ENCODE results near the gene GDPD1.

DNA sequence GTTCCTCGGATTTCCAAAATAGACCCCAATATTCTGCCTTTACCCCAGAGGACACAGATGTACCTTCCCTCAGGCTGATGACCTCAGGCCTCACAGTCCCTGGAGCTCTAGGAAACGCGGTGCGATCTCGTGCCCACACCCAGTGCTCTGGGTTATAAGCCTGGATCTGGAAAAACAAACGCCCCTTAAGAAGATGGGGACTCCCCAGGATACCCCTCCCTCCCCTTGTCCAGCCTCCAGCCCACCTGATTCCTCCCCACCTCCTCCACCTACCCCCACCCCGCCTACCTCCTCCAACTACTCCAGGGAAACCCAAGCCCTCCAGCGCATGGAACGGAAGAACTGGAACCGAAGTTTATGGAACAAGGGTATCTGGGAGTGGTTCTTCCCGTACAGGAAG is 45.6 kb upstream of the GDPD1 start:
- TF ChIP-seq, protein P1, sequence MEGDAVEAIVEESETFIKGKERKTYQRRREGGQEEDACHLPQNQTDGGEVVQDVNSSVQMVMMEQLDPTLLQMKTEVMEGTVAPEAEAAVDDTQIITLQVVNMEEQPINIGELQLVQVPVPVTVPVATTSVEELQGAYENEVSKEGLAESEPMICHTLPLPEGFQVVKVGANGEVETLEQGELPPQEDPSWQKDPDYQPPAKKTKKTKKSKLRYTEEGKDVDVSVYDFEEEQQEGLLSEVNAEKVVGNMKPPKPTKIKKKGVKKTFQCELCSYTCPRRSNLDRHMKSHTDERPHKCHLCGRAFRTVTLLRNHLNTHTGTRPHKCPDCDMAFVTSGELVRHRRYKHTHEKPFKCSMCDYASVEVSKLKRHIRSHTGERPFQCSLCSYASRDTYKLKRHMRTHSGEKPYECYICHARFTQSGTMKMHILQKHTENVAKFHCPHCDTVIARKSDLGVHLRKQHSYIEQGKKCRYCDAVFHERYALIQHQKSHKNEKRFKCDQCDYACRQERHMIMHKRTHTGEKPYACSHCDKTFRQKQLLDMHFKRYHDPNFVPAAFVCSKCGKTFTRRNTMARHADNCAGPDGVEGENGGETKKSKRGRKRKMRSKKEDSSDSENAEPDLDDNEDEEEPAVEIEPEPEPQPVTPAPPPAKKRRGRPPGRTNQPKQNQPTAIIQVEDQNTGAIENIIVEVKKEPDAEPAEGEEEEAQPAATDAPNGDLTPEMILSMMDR (tag by site-specific recombination; IDR thresholded peaks at IDR 0.05), result no peak
- TF ChIP-seq, protein P2, sequence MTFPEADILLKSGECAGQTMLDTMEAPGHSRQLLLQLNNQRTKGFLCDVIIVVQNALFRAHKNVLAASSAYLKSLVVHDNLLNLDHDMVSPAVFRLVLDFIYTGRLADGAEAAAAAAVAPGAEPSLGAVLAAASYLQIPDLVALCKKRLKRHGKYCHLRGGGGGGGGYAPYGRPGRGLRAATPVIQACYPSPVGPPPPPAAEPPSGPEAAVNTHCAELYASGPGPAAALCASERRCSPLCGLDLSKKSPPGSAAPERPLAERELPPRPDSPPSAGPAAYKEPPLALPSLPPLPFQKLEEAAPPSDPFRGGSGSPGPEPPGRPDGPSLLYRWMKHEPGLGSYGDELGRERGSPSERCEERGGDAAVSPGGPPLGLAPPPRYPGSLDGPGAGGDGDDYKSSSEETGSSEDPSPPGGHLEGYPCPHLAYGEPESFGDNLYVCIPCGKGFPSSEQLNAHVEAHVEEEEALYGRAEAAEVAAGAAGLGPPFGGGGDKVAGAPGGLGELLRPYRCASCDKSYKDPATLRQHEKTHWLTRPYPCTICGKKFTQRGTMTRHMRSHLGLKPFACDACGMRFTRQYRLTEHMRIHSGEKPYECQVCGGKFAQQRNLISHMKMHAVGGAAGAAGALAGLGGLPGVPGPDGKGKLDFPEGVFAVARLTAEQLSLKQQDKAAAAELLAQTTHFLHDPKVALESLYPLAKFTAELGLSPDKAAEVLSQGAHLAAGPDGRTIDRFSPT (tag by site-specific recombination; IDR thresholded peaks at IDR 0.05), result no peak
- TF ChIP-seq ZNF366 (tag by site-specific recombination; conservative IDR thresholded peaks at IDR 0.05) (no peak), KLF1 (tag by site-specific recombination; IDR thresholded peaks at IDR 0.05) (no peak), ZEB2 (tag by site-specific recombination; IDR thresholded peaks at IDR 0.05) (no peak), TRIM28 (IDR thresholded peaks at IDR 0.05; ENCODE audit: borderline replicate concordance, low read length) (no peak), ZNF311 (tag by site-specific recombination; IDR thresholded peaks at IDR 0.05; ENCODE audit: borderline replicate concordance) (no peak), EGR2 (tag by site-specific recombination; IDR thresholded peaks at IDR 0.05; ENCODE audit: low read depth) (no peak), ZNF404 (tag by site-specific recombination; IDR thresholded peaks at IDR 0.05) (no peak), ZNF777 (tag by site-specific recombination; IDR thresholded peaks at IDR 0.05; ENCODE audit: borderline replicate concordance) (no peak), ZNF423 (tag by site-specific recombination; IDR thresholded peaks at IDR 0.05) (no peak)
